OCI-LY1 (cell line): ENCODE measurements around the gene SEC24C.
"Not testable (repeated sequence)": the region's sequence is repeated elsewhere in the genome, so short reads cannot be mapped to it uniquely, and the experiment has no call there.

ENCODE experiments used
- H2AFZ ChIP-seq: fragments of 200-600 bp; sonication (generic), shearing (Covaris generic); 2 replicates; pipeline ENCODE4 v1.6.0; 2014; ENCODE audit warnings: antibody characterized with exemption, mild to moderate bottlenecking, low read length
- H3F3A ChIP-seq: fragments of 200-600 bp; sonication (generic), shearing (Covaris generic); 2 replicates; pipeline ENCODE4 v1.6.0; 2014; ENCODE audit warnings: mild to moderate bottlenecking, antibody characterized with exemption, low read length, moderate library complexity; ENCODE audit not compliant: insufficient read depth
- H3K27ac ChIP-seq: fragments of 200-600 bp; sonication (generic); 2 replicates; pipeline ENCODE4 v1.5.1; 2014; ENCODE audit warnings: low read length, mixed run types, mild to moderate bottlenecking, low read depth; ENCODE audit not compliant: poor library complexity, severe bottlenecking
- H3K27me3 ChIP-seq: fragments of 200-600 bp; sonication (generic); 2 replicates; pipeline ENCODE4 v1.6.0; 2014; ENCODE audit warnings: antibody characterized with exemption, mild to moderate bottlenecking, low read length, moderate library complexity; ENCODE audit not compliant: insufficient read depth
- H3K36me3 ChIP-seq: fragments of 200-600 bp; sonication (generic); 2 replicates; pipeline ENCODE4 v1.6.1; 2014; ENCODE audit warnings: mild to moderate bottlenecking, antibody characterized with exemption, low read length, moderate library complexity, mixed read lengths; ENCODE audit not compliant: insufficient read depth
- H3K4me1 ChIP-seq: fragments of 200-600 bp; sonication (generic); 2 replicates; pipeline ENCODE4 v1.5.1; 2014; ENCODE audit warnings: mild to moderate bottlenecking, low read length, moderate library complexity; ENCODE audit not compliant: insufficient read depth, severe bottlenecking
- H3K4me2 ChIP-seq: fragments of 200-600 bp; sonication (generic), shearing (Covaris generic); 2 replicates; pipeline ENCODE4 v1.6.1; 2014; ENCODE audit warnings: low read length
- H3K4me3 ChIP-seq: fragments of 200-600 bp; sonication (generic); 2 replicates; pipeline ENCODE4 v1.5.1; 2014; ENCODE audit warnings: low read length, low read depth, mild to moderate bottlenecking, mixed read lengths; ENCODE audit not compliant: poor library complexity, severe bottlenecking
- H3K79me2 ChIP-seq: fragments of 200-600 bp; shearing (Covaris generic); 2 replicates; pipeline ENCODE4 v1.6.1; 2016; ENCODE audit warnings: mixed run types, low read length, mixed read lengths; ENCODE audit not compliant: insufficient read depth
- H3K9ac ChIP-seq: fragments of 200-600 bp; sonication (generic), shearing (Covaris generic); 2 replicates; pipeline ENCODE4 v1.6.1; 2014; ENCODE audit warnings: mild to moderate bottlenecking, low read length, mixed read lengths
- H3K9me2 ChIP-seq: fragments of 200-600 bp; sonication (generic), shearing (Covaris generic); 2 replicates; pipeline ENCODE4 v1.6.1; 2014; ENCODE audit warnings: low read depth, mild to moderate bottlenecking, low read length, mixed read lengths
- H3K9me3 ChIP-seq: fragments of 200-600 bp; shearing (Covaris generic); 2 replicates; pipeline ENCODE4 v1.6.1; 2014; ENCODE audit warnings: low read length, mixed read lengths
- H4K20me1 ChIP-seq: fragments of 200-600 bp; sonication (generic), shearing (Covaris generic); 2 replicates; pipeline ENCODE4 v1.6.0; 2016; ENCODE audit warnings: mild to moderate bottlenecking, low read length; ENCODE audit not compliant: insufficient read depth
- EZH2 ChIP-seq: fragments of 200-600 bp; sonication (generic), shearing (Covaris generic); IDR thresholded peaks from 2 replicates; pipeline ENCODE4 v1.8.0; 2017; ENCODE audit warnings: borderline replicate concordance, mixed run types, mild to moderate bottlenecking, antibody characterized with exemption, low read length, moderate library complexity, mixed read lengths
- TF ChIP-seq, protein P1 (sequence below): fragments of 200-600 bp; sonication (generic), shearing (Covaris generic); IDR thresholded peaks from 2 replicates; pipeline ENCODE4 v1.5.1; 2017; ENCODE audit warnings: mild to moderate bottlenecking, antibody characterized with exemption, low read length, moderate library complexity, mixed read lengths

Gene SEC24C

DNA sequence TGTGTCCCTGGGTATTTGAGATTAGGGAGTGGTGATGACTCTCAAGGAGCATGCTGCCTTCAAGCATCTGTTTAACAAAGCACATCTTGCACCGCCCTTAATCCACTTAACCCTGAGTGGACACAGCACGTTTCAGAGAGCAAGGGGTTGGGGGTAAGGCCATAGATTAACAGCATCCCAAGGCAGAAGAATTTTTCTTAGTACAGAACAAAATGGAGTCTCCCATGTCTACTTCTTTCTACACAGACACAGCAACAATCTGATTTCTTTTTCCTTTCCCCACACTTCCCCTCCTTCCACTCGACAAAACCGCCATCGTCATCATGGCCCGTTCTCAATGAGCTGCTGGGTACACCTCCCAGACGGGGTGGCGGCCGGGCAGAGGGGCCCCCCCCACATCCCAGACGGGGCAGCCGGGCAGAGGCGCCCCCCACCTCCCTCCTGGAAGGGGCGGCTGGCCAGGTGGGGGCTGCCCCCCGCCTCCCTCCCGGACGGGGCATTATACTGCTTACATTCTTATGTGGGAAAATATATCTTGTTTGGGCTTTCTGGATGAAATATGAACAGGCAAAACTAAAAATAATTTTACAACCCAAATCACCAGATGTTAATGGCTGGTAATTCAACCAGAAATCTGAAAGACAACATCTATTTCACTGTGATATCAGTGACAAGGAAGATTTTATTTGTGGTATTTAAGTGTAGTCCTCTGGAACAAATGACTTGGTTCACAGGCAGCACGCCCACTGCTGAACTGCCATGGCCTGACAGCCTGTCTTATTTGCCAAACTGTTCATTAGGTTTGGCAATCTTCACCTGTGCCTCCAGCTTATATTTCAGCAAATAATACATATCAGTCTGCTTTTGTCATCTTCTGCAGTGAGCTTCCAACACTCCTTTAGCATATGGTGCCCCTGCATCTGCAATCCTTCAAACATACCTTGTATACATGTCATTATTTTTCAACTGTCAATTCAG lies 28.7 kb upstream of the SEC24C start:
- peaks cover 11% of the 10 kb centered on the region for H3K4me1 ChIP-seq
- H4K20me1 ChIP-seq, H3K79me2 ChIP-seq, H2AFZ ChIP-seq, H3K9me3 ChIP-seq, H3K9me2 ChIP-seq, H3K27me3 ChIP-seq, H3K9ac ChIP-seq, H3K27ac ChIP-seq, H3K4me3 ChIP-seq, H3F3A ChIP-seq, H3K4me2 ChIP-seq: not testable (repeated sequence)
- H3K36me3 ChIP-seq = peaks cover 48% of the 10 kb centered on the region

DNA sequence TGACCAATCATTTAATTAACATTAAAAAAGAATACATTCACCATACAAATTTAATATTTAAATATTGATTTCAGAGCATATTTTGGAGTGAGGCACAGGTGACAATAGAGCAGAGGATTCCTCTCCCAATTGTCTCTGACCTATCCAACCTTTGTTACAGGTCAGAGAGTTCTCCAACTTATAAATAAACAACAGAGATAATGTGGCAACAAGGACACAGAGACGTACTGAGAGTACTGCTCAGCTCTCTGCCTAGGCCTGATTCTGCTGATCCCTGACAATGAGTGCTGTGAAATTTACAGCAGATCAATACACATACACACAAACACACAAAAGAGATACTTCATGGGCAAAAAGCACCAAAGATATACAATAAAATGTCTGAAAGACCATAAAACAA lies 27.9 kb upstream of the SEC24C start:
- H3K36me3 ChIP-seq = peaks cover 56% of the 10 kb centered on the region

DNA sequence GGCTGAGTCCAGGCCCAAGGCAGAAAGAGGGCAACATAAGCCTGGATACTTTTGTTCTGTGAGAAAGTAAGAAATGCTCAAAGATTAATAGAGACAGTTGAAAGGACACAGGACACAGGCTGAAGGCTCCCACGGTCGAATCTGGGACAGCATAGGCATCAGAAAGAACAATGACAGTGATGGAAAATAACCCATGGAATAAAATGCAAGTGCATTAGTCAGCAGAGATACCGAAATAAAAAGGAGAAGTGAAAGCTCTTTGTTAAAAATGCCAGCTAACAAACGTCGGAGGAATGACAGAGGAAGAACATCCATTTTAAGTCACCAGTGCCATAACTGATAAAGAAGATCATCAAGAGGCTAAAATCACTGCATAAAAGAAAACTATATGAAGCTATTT lies 26.6 kb upstream of the SEC24C start:
- H3K4me1 ChIP-seq = peaks cover 11% of the 10 kb centered on the region
- no peak for TF ChIP-seq EZH2
- TF ChIP-seq, protein P1, sequence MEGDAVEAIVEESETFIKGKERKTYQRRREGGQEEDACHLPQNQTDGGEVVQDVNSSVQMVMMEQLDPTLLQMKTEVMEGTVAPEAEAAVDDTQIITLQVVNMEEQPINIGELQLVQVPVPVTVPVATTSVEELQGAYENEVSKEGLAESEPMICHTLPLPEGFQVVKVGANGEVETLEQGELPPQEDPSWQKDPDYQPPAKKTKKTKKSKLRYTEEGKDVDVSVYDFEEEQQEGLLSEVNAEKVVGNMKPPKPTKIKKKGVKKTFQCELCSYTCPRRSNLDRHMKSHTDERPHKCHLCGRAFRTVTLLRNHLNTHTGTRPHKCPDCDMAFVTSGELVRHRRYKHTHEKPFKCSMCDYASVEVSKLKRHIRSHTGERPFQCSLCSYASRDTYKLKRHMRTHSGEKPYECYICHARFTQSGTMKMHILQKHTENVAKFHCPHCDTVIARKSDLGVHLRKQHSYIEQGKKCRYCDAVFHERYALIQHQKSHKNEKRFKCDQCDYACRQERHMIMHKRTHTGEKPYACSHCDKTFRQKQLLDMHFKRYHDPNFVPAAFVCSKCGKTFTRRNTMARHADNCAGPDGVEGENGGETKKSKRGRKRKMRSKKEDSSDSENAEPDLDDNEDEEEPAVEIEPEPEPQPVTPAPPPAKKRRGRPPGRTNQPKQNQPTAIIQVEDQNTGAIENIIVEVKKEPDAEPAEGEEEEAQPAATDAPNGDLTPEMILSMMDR = no peak
- H3K4me3 ChIP-seq = no peak overlapping the region
- no peak overlapping the region for H3K9ac ChIP-seq
- H3F3A ChIP-seq = no peaks in the 10 kb centered on the region
- no peaks in the 10 kb centered on the region for H3K9me2 ChIP-seq
- H3K27me3 ChIP-seq = no peaks in the 10 kb centered on the region
- no peak overlapping the region for H3K27ac ChIP-seq
- H2AFZ ChIP-seq = no peak overlapping the region
- no peaks in the 10 kb centered on the region for H4K20me1 ChIP-seq
- no peaks in the 10 kb centered on the region for H3K9me3 ChIP-seq
- no peaks in the 10 kb centered on the region for H3K79me2 ChIP-seq
- no peak overlapping the region for H3K4me2 ChIP-seq
- peaks cover 65% of the 10 kb centered on the region for H3K36me3 ChIP-seq

More for the DNA sequence above, 27.9 kb upstream of the SEC24C start:
- no peak overlapping the region for H3K9ac ChIP-seq
- peaks cover 11% of the 10 kb centered on the region for H3K4me1 ChIP-seq
- H3K9me3 ChIP-seq = no peaks in the 10 kb centered on the region
- no peaks in the 10 kb centered on the region for H3K79me2 ChIP-seq
- no peak overlapping the region for H2AFZ ChIP-seq
- no peak overlapping the region for H3K27ac ChIP-seq
- no peak for TF ChIP-seq EZH2
- TF ChIP-seq, protein P1 = no peak
- H3F3A ChIP-seq = no peaks in the 10 kb centered on the region
- H3K9me2 ChIP-seq = no peaks in the 10 kb centered on the region
- no peak overlapping the region for H3K4me3 ChIP-seq
- no peaks in the 10 kb centered on the region for H3K27me3 ChIP-seq
- H4K20me1 ChIP-seq = no peaks in the 10 kb centered on the region
- no peak overlapping the region for H3K4me2 ChIP-seq

DNA sequence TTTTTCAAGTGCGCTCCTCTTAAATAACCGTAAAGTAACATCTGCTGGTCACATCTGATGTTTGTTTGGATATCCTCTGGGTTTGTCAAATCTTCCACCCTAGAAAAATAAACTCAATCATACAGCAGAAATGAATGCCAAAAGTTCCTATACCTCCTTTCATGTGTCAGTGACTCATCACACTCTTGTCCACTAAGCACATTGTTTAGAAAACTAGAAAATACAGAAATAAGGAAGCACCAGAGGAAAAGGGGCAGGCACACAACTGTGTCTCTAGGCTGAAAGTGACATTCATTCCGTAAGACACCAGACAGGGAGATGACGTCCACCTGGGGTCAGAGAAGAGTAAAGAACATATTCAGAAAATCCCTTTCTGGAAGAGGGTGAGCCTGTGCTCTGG lies 23.6 kb upstream of the SEC24C start:
- H3K4me3 ChIP-seq = not testable (repeated sequence)

More for the DNA sequence above, 23.6 kb upstream of the SEC24C start:
- peaks cover 11% of the 10 kb centered on the region for H3K4me1 ChIP-seq
- not testable (repeated sequence) for H3F3A ChIP-seq, H2AFZ ChIP-seq, H3K9me3 ChIP-seq, H4K20me1 ChIP-seq, H3K9me2 ChIP-seq, H3K4me2 ChIP-seq, H3K27ac ChIP-seq, H3K9ac ChIP-seq, H3K79me2 ChIP-seq, H3K27me3 ChIP-seq
- peaks cover 85% of the 10 kb centered on the region for H3K36me3 ChIP-seq
